Breast epithelium (tissue), 3 donors: ENCODE results near the gene SERPINA4.

Experiments used
- POLR2A ChIP-seq: fragments of 450-650 bp; IDR thresholded peaks from one replicate; pipeline ENCODE4 v1.6.1; 2016; ENCODE audit warnings: antibody characterized with exemption, mild to moderate bottlenecking, moderate library complexity
- TF ChIP-seq, protein P1 (sequence below), 3 donors: fragments of 450-650 bp; IDR thresholded peaks; one replicate each; pipeline ENCODE4 v1.5.1; 2016 to 2017; ENCODE audit warnings: antibody characterized with exemption in 3 of 3, mild to moderate bottlenecking in 3 of 3, moderate library complexity in 3 of 3

DNA sequence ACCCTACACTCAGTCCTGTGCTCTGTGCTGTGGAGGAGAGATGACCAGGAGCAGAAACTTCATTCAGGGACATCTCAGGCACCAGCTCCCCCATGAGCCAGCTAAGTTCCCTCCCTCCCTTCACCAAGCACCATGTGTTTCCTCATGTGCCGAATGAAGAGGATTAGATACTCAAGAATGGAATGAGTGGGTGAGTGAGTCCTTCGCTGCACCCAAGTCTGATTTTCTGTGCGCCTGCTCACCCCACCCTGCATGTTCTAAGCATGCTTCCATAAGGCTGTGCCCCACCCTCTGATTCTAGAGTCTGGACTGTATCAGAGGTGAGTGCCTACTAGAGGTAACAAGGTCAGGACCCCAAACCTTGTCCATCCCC is 32.1 kb downstream of the SERPINA4 start:
- no peak for TF ChIP-seq POLR2A
- TF ChIP-seq, protein P1, sequence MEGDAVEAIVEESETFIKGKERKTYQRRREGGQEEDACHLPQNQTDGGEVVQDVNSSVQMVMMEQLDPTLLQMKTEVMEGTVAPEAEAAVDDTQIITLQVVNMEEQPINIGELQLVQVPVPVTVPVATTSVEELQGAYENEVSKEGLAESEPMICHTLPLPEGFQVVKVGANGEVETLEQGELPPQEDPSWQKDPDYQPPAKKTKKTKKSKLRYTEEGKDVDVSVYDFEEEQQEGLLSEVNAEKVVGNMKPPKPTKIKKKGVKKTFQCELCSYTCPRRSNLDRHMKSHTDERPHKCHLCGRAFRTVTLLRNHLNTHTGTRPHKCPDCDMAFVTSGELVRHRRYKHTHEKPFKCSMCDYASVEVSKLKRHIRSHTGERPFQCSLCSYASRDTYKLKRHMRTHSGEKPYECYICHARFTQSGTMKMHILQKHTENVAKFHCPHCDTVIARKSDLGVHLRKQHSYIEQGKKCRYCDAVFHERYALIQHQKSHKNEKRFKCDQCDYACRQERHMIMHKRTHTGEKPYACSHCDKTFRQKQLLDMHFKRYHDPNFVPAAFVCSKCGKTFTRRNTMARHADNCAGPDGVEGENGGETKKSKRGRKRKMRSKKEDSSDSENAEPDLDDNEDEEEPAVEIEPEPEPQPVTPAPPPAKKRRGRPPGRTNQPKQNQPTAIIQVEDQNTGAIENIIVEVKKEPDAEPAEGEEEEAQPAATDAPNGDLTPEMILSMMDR (IDR thresholded peaks at IDR 0.05) = no peak
